Activated B cell treated with CpG ODN at 0.5 μM for 24 hours (primary cell): ENCODE results near the gene IL6R. TPM values are rescaled to one million over a fixed set of nuclear protein-coding genes. Genes with fewer than 3 reads are reported as not detected.
A peak's percentile ranks its signal among the peaks of the same experiment; 100 is the strongest.

Experiments
- ATAC-seq: fragments of 200-7000 bp; cut with Tn5 transposase; one replicate; pipeline ENCODE4 v1.10.0; 2021; ENCODE audit warnings: low read depth, mild to moderate bottlenecking, moderate library complexity
- CTCF ChIA-PET: fragments of 350-600 bp; sonication (Branson Sonifier 250); formaldehyde crosslinking; loops from one replicate; lab custom pipeline; 2021; ENCODE audit warnings: antibody characterized with exemption; lab: Charles Lee
- POLR2A ChIA-PET: fragments of 350-600 bp; sonication (Branson Sonifier 250); formaldehyde crosslinking; loops from one replicate; lab custom pipeline; 2021; ENCODE audit warnings: antibody characterized with exemption; lab: Charles Lee
- DNase-seq: peaks from one replicate; pipeline ENCODE4 v3.0.0; 2022
- H3K27ac Mint-ChIP-seq: one replicate; pipeline ENCODE4 v1.8.0; 2020; ENCODE audit warnings: mixed read lengths
- H3K27me3 Mint-ChIP-seq: one replicate; pipeline ENCODE4 v1.8.0; 2021; ENCODE audit warnings: mixed read lengths
- H3K36me3 Mint-ChIP-seq: one replicate; pipeline ENCODE4 v1.8.0; 2021; ENCODE audit warnings: low read depth, mixed read lengths
- H3K4me1 Mint-ChIP-seq: one replicate; pipeline ENCODE4 v1.8.0; 2021; ENCODE audit warnings: mixed read lengths
- H3K4me3 Mint-ChIP-seq: one replicate; pipeline ENCODE4 v1.8.0; 2020; ENCODE audit warnings: mild to moderate bottlenecking, mixed read lengths
- H3K9me3 Mint-ChIP-seq: one replicate; pipeline ENCODE4 v1.8.0; 2020; ENCODE audit warnings: mixed read lengths
- CTCF ChIP-seq: fragments of 200-600 bp; IDR thresholded peaks from one replicate; pipeline ENCODE4 v1.8.0; 2022; ENCODE audit warnings: antibody characterized with exemption, mild to moderate bottlenecking
- intact Hi-C: fragments of 100-400 bp; cut with micrococcal nuclease; formaldehyde crosslinking; loops from one replicate; pipeline ENCODE4 v1.15.1; 2024
- total RNA-seq: library from RNA; stranded (reverse); gene quantifications from 2 replicates; pipeline ENCODE4 v1.2.3, GENCODE V29; 2022

The IL6R gene
- total RNA-seq, 1 donor from 2014 or later = 3.3 TPM

GRCh38 chr1:154497026-154497806, 92.1 kb downstream of the IL6R start:
- no peaks in the 10 kb centered on the region for H3K36me3 Mint-ChIP-seq
- H3K9me3 Mint-ChIP-seq = no peaks in the 10 kb centered on the region
- H3K4me1 Mint-ChIP-seq = peaks cover 48% of the 10 kb centered on the region
- H3K27me3 Mint-ChIP-seq = peaks cover 15% of the 10 kb centered on the region
- peak overlapping the region; percentile 44 for H3K4me3 Mint-ChIP-seq
- intact Hi-C loops = loop anchor here (1.0 kb wide), 1 partner anchor 61 kb away; the partner anchor contains the start of gene UBE2Q1
- H3K27ac Mint-ChIP-seq = peak overlapping the region; percentile 76
- ATAC-seq (peak; percentile 76), DNase-seq (peak; percentile 22)
- ChIA-PET POLR2A (interaction anchor here (0.7 to 1.1 kb wide), 2 partner anchors 110 to 439 kb away, joined by 4 to 7 read pairs; partner anchors contain the start of gene PMVK), CTCF (interaction anchor here (0.9 to 1.1 kb wide), 2 partner anchors 16 to 447 kb away, joined by 4 read pairs; no protein-coding TSS in a partner anchor)
- no peak for TF ChIP-seq CTCF

- H3K9me3 Mint-ChIP-seq = no peaks in the 10 kb centered on the region
- H3K27ac Mint-ChIP-seq = no peak overlapping the region
- ChIA-PET POLR2A (no interaction called here), CTCF (no interaction called here)
- no peaks in the 10 kb centered on the region for H3K36me3 Mint-ChIP-seq
- ATAC-seq (no peak), DNase-seq (no peak)
- H3K4me1 Mint-ChIP-seq = peaks cover 31% of the 10 kb centered on the region
- H3K4me3 Mint-ChIP-seq = no peak overlapping the region
- TF ChIP-seq CTCF = no peak
- H3K27me3 Mint-ChIP-seq = peaks cover 28% of the 10 kb centered on the region
- intact Hi-C loops = no loop called here
These were observed 94.3 kb downstream of the IL6R start for GRCh38 chr1:154499446-154499845.

- peaks cover 28% of the 10 kb centered on the region for H3K27me3 Mint-ChIP-seq
- H3K9me3 Mint-ChIP-seq = no peaks in the 10 kb centered on the region
- H3K4me1 Mint-ChIP-seq = peaks cover 28% of the 10 kb centered on the region
- CTCF ChIA-PET = interaction anchor here (0.8 kb wide), 1 partner anchor 97 kb away, joined by 3 read pairs; no protein-coding TSS in a partner anchor
- no peak for ATAC-seq
- TF ChIP-seq CTCF = no peak
- H3K27ac Mint-ChIP-seq = no peak overlapping the region
- no peaks in the 10 kb centered on the region for H3K36me3 Mint-ChIP-seq
- POLR2A ChIA-PET = interaction anchor here (1.0 kb wide), 1 partner anchor 55 kb away, joined by 6 read pairs; no protein-coding TSS in a partner anchor
- H3K4me3 Mint-ChIP-seq = no peak overlapping the region
- DNase-seq = no peak
- intact Hi-C loops = no loop called here
These were observed 95.4 kb downstream of the IL6R start for GRCh38 chr1:154500533-154500932.

GRCh38 chr1:154501423-154502065, 96.4 kb downstream of the IL6R start:
- Mint-ChIP-seq H3K4me1 (peaks cover 19% of the 10 kb centered on the region), H3K27ac (no peak overlapping the region), H3K4me3 (peak overlapping the region; percentile 44), H3K36me3 (no peaks in the 10 kb centered on the region), H3K9me3 (peaks cover 2% of the 10 kb centered on the region), H3K27me3 (peaks cover 28% of the 10 kb centered on the region)
- CTCF ChIA-PET = no interaction called here
- intact Hi-C loops = no loop called here
- peak; percentile 34 for DNase-seq
- POLR2A ChIA-PET = interaction anchor here (1.3 kb wide), 1 partner anchor 9 kb away, joined by 5 read pairs; no protein-coding TSS in a partner anchor
- no peak for TF ChIP-seq CTCF
- ATAC-seq = peak; percentile 35
